Measurements from ENCODE around the gene ZNF195. TPM values are rescaled to one million over a fixed set of nuclear protein-coding genes. Genes with fewer than 3 reads are reported as not detected.
"Not testable (repeated sequence)": the region's sequence is repeated elsewhere in the genome, so short reads cannot be mapped to it uniquely, and the experiment has no call there.

Gene ZNF195
- polyA plus RNA-seq, 1 donor from 2014 or later = 33.0 TPM

DNA sequence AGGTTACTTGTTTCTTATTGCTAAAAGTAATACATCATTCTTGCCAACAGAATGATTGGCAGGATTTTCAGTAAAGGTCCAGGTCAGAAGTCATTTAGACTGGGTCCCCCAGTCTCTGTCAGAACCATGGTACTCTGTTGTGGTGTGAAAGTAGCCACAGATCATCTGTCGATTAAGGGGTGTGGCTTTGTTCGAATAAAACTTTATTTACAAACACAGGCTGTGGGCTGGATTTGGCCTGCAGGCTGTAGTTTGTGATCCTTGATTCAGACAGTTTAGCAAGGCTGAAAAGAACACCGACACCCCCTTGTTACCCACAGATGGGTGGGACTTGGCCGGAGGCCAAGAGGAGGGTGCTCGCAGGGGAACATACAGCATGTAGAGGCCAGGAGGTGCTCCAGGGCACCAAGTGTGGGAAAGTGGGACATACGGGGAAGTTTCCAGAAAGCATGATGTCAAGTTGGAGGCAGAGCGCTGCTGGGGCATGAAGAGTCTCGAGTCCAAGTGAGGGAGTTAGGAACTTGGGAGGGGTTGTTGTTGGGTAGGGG, 29.2 kb upstream of the ZNF195 start:
- H3K27ac Mint-ChIP-seq, H3K4me1 Mint-ChIP-seq, H3K27me3 Mint-ChIP-seq, H3K9me3 Mint-ChIP-seq, H3K36me3 Mint-ChIP-seq, H3K4me3 Mint-ChIP-seq: not testable (repeated sequence)

DNA sequence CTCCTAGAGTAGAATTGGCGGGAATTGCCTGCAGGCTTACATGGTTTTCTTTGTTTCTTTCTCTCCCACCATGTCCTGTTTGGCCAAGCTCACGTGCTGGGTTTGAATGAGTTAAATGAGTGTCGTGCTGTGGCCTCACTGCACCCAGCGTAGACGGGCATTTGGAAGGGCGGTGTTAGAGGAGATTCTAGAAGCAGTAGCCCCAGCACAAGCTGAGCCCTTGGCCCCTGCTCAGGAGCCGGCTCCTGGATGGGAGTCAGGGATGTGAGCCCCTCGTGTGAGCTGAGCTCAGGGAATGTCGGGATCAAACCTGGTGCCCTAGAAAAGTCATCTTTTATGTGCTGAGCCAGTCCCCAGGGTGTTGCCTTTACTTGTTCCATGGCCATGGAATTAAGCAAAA, 28.0 kb upstream of the ZNF195 start:
- H3K27ac Mint-ChIP-seq = peak overlapping the region in 1 of 3 donors; percentile 39
- H3K36me3 Mint-ChIP-seq, H3K4me3 Mint-ChIP-seq, H3K27me3 Mint-ChIP-seq, H3K9me3 Mint-ChIP-seq, H3K4me1 Mint-ChIP-seq: not testable (repeated sequence)

DNA sequence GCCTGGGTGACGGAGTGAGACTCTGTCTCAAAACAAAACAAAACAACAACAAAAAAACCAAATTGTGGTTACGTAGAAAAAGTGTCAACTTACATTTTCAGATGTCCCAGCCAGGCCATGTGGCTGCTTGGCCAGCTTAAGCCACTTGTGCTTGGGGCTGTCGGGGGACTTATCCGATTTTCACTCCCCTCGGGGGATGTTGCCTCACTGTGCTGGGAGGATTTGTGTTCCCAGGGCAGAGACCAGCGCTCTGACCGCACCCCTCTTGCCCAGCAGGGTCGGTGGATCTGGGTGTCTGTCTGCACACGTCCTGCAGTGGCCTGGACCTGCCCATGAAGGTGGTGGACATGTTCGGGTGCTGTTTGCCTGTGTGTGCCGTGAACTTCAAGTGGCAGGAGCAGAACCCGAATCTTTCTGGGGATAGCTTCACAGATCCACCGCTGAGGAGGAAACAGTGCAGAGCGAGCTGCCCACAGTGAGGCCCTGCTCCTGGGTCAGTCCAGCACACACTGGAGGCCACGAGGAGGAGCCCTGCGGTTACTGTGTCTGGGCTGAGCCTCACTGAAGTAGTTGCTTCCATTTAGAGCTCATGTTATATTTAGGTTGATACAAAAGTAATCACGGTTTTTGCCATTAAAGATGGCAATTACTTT, 27.4 kb upstream of the ZNF195 start:
- H3K36me3 Mint-ChIP-seq, H3K27me3 Mint-ChIP-seq, H3K9me3 Mint-ChIP-seq, H3K4me1 Mint-ChIP-seq, H3K4me3 Mint-ChIP-seq: not testable (repeated sequence)
- H3K27ac Mint-ChIP-seq = peak overlapping the region in 1 of 3 donors; percentile 39

DNA sequence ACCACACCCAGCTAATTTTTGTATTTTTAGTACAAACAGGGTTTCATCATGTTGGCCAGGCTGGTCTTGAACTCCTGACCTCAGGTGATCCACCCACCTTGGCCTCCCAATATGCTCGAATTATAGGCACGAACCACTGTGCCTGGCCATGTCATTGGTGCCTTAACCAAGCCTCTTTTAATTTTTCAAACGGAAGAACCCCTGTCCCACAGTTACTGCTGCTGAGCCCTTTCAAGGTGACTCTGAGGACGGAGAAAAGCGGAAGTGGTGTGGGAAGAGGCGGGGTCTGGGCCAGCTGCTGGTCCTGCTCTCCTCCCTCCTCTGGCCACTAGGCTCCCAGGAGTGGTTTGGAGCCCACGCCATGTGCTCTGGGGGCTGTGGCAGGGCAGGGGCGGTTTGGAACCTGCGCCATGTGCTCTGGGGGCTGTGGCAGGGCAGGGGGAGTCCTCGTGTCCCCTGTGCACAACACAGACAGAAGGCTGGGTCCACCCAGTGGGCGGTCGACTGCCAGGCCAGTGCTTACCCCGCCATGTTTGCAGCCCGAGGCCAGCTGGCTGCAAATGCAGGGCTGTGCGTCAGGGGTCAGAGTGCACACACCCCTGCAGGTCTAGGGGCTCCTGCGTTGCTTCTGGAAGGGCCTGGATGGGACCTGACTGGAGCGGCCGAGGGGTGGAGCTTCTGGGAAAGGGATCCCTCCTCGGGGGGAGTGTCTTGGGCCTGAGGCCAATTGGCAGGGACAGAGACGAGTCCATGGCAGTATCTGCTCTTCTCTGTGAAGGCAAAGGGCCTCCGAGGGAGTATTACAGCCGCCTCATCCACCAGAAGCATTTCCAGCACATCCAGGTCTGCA, 25.4 kb upstream of the ZNF195 start:
- H3K27ac Mint-ChIP-seq, H3K4me1 Mint-ChIP-seq, H3K4me3 Mint-ChIP-seq, H3K36me3 Mint-ChIP-seq, H3K27me3 Mint-ChIP-seq, H3K9me3 Mint-ChIP-seq: not testable (repeated sequence)

DNA sequence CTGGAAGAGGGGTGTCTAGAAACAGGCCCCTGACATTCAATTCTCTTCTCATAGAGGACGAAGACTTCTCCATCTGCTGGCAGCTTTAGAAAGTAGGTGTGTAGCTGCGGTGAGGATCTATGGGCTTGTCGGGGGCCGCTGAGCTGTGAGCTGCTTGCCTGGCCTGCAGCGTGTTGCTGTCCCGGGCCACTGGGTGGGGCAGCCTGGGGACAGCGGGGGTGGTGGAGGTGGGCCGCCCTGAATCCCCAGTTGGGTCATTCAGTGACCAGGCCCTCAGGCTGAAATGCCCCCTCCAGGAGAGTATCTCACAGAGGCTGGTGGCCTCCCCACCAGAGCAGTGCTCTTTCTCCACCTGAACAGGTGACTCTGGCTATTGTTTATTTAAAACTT, 23.9 kb upstream of the ZNF195 start:
- not testable (repeated sequence) for H3K36me3 Mint-ChIP-seq, H3K4me1 Mint-ChIP-seq, H3K27ac Mint-ChIP-seq, H3K27me3 Mint-ChIP-seq, H3K9me3 Mint-ChIP-seq, H3K4me3 Mint-ChIP-seq

DNA sequence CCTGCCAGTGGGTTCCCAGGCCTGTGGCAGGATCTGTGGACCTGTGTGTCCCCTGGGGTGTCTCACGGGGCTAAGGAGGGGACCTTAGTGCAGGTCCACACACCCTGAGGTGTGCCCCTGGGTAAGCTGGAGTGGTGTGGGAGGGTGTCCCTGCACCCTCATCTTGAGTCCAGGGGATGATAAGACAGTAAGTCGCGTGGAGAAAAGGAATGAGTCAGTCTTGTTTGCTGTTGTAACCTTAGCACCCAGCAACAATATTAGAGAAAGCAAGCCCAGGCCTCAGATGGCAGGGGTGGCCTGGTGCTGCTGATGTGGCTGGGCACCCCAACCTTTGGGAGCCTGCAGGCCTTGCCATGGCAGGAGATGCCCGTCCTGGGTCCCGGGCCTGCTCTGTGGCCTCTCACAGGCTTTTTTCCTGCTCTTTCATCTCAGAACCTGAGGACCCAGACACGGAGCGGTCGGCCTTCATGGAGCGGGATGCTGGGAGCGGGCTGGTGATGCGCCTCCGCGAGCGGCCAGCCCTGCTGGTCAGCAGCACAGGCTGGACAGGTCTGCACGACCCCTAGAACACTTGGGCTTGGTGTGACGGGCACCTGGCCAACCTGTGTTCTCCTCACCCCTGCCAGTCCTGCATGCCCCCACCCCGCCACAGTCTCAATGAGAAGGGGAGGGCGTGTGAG, 23.4 kb upstream of the ZNF195 start:
- H3K4me3 Mint-ChIP-seq, H3K9me3 Mint-ChIP-seq, H3K27ac Mint-ChIP-seq, H3K36me3 Mint-ChIP-seq, H3K4me1 Mint-ChIP-seq, H3K27me3 Mint-ChIP-seq: not testable (repeated sequence)

DNA sequence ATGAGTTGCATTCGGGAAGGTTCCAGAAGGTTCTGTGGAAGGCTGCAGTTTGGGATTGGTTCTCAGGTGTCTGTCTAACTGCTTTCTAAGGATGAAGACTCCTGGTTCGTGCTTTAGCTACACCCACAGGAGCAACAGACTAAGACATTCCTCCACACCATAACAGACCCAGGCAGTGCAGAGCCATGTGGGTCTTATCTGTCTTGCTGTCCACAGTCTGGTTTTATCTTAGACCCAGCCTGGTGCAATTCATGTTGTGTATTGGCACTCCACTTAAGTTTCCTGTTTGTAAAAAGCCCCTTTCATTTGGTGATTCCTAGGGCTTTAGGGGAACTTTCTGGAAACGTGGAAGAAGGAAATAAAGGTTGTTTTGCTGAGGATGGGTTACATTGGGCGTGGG, 22.1 kb upstream of the ZNF195 start:
- not testable (repeated sequence) for H3K9me3 Mint-ChIP-seq, H3K27ac Mint-ChIP-seq, H3K36me3 Mint-ChIP-seq, H3K4me3 Mint-ChIP-seq, H3K4me1 Mint-ChIP-seq, H3K27me3 Mint-ChIP-seq

DNA sequence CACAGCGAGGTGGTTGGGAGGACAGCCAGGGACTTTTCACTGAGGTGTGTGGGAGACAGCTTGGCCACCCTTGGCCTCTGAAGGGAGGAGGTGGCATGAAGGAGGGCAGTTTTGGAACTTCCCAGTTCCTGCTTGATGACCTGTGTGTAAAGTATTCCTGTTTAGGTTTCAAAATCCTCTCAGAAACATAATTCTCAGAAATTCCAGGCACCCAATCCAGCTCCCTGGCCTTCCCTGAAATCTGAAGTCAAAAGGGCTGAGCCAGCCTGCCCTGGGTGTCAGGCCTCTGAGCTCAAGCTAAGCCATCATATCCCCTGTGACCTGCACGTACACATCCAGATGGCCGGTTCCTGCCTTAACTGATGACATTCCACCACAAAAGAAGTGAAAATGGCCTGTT, 19.6 kb upstream of the ZNF195 start:
- not testable (repeated sequence) for H3K4me1 Mint-ChIP-seq, H3K27me3 Mint-ChIP-seq, H3K4me3 Mint-ChIP-seq, H3K27ac Mint-ChIP-seq, H3K9me3 Mint-ChIP-seq, H3K36me3 Mint-ChIP-seq

DNA sequence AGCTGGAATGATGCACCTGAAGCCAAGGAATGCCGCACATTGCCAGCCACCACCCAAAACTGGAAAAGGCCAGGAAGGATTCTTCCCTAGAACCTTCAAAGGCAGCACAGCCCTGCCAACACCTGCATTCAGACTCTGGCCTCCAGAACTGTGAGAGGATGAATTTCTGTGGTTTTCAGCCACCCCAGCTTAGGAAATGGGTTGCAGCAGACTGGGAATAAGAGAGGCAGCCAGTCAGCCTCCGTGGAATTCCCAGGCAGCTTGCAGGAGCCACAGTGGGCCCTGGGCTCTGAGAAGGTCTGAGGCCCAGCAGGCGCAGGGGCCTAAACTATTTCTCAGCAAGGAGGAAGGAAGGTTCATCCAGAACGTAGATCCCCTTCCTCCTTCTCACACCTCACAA, 19.2 kb upstream of the ZNF195 start:
- H3K4me1 Mint-ChIP-seq, H3K36me3 Mint-ChIP-seq, H3K9me3 Mint-ChIP-seq, H3K27ac Mint-ChIP-seq, H3K27me3 Mint-ChIP-seq, H3K4me3 Mint-ChIP-seq: not testable (repeated sequence)

DNA sequence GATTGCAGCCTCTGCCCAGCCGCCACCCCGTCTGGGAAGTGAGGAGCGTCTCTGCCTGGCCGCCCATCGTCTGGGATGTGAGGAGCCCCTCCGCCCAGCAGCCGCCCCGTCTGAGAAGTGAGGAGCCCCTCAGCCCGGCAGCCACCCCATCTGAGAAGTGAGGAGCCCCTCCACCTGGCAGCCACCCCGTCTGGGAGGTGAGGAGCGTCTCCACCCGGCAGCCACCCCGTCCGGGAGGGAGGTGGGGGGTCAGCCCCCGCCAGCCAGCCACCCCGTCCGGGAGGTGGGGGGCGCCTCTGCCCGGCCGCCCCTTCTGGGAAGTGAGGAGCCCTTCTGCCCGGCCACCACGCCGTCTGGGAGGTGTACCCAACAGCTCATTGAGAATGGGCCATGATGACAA, 18.3 kb upstream of the ZNF195 start:
- not testable (repeated sequence) for H3K4me1 Mint-ChIP-seq, H3K36me3 Mint-ChIP-seq, H3K4me3 Mint-ChIP-seq, H3K27ac Mint-ChIP-seq, H3K9me3 Mint-ChIP-seq, H3K27me3 Mint-ChIP-seq

DNA sequence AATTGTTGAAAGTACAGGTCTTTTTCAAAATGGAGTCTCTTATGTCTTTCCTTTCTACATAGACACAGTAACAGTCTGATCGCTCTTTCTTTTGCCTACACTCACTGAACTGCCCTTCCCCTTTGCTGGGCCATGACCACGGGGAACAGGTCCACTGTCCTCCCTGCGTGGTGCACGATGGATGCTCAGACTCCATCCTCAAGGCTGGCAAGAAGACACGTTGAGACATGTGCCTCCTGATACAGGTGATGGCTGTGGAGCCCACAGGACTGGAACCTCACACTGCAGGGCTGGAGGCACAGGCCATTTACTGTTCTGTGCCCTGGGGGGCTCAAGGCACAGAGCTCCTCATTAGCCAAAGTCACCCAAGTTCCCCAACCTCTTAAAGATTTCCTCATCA, 16.5 kb upstream of the ZNF195 start:
- not testable (repeated sequence) for H3K4me1 Mint-ChIP-seq, H3K36me3 Mint-ChIP-seq, H3K27ac Mint-ChIP-seq, H3K9me3 Mint-ChIP-seq, H3K27me3 Mint-ChIP-seq, H3K4me3 Mint-ChIP-seq

DNA sequence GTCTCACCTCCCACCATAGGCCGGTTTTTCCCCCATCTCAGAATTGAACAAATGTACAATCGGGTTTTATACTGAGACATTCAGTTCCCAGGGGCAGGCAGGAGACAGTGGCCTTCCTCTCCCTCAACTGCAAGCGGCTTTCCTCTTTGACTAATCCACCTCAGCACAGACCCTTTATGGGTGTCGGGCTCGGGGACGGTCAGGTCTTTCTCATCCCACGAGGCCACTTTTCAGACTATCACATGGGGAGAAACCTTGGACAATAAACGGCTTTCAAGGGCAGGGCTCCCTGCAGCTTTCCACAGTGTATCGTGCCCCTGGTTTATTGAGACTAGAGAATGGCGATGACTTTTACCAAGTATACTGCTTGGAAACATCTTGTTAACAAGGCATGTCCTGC, 16.0 kb upstream of the ZNF195 start:
- not testable (repeated sequence) for H3K27ac Mint-ChIP-seq, H3K27me3 Mint-ChIP-seq, H3K4me1 Mint-ChIP-seq, H3K36me3 Mint-ChIP-seq, H3K4me3 Mint-ChIP-seq, H3K9me3 Mint-ChIP-seq

DNA sequence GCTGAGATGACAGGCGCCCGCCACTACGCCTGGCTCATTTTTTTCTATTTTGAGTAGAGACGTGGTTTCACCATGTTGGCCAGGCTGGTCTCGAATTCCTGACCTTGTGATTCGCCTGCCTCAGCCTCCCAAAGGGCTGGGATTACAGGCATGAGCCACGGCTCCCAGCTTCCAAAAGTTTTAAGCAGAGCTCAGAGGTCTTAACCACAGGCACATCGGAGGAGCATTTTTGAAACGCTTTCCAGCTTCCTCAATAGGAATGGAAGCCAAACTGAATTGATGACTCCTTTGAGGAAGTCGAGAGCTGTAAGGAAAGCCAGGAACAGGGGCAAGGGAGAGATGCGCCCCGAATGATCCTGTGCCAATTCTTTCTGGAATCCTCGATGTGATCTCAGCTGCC, 14.5 kb upstream of the ZNF195 start:
- not testable (repeated sequence) for H3K9me3 Mint-ChIP-seq, H3K4me1 Mint-ChIP-seq, H3K36me3 Mint-ChIP-seq, H3K4me3 Mint-ChIP-seq, H3K27me3 Mint-ChIP-seq, H3K27ac Mint-ChIP-seq

DNA sequence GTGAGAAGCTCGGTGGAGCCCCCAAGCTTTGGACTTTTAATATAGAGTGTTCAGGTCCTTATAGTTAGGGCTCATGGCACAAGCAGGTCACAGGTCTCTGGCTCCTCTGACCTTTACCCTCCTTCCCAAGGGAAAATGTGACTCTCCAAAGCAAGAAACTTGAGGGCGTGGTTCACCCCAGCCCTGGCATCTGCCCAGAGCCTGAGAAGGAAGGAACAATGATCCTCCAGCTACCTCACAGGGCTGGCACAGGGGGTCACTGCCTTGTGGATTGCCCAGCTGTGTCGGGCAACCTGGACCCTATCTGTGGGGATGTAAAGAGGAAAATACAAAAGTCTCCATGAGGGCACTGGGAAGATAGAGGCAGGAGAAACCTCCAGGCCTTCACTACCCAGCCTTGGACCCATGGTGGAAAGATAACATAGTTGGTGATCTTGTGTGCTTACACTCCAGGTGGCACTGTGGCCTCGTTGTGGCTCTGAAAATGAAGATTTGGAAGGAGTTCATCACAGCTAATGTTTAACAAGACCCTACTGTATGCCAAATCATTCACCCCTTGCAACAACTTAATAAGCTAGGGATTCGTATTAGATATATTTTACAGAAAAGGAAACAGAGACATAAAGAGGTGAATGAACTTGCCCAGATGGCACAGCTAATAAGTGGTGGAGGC, 3.8 kb upstream of the ZNF195 start:
- Mint-ChIP-seq H3K4me1 (peaks cover 14 to 18% (median 15%) of the 10 kb centered on the region in 3 donors), H3K27ac (no peak overlapping the region), H3K9me3 (peaks cover 0 to 3% (median 2%) of the 10 kb centered on the region in 3 donors), H3K4me3 (no peak overlapping the region), H3K27me3 (peaks cover 1% of the 10 kb centered on the region), H3K36me3 (peaks cover 5% of the 10 kb centered on the region)

DNA sequence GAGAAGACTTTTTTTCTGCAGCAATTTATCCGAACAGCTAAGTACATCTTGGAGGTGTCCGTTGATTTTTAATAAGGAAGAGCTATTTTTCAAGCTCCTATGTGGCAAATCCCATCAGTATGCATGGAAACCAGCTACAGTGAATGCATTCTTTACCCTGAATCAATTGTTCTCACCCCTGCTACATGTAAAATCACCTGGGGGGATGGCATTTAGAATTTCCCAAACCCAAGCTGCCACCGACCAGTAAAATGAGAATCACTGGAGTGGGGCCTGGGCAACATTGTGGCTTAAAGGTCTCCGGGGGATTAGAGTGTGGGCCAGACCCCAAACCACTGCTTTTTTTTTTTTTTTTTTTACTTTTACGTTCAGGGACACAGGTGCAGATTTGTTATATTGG, 2.8 kb upstream of the ZNF195 start:
- peaks cover 21 to 25% (median 23%) of the 10 kb centered on the region in 3 donors for H3K4me1 Mint-ChIP-seq
- H3K4me3 Mint-ChIP-seq = no peak overlapping the region
- no peak overlapping the region for H3K27ac Mint-ChIP-seq
- peaks cover 0 to 3% (median 2%) of the 10 kb centered on the region in 3 donors for H3K9me3 Mint-ChIP-seq
- peaks cover 5% of the 10 kb centered on the region for H3K36me3 Mint-ChIP-seq
- H3K27me3 Mint-ChIP-seq = peaks cover 1% of the 10 kb centered on the region

Measured in IgD-negative memory B cell (primary cell).